Nephron (organoid): ENCODE results near the gene CEP83.

Experiments used
- H3K27ac Mint-ChIP-seq, 3 experiments: 2 replicates each; pipeline ENCODE4 v1.8.0; 2020; ENCODE audit warnings: mixed read lengths in 3 of 3, mild to moderate bottlenecking in 2 of 3, moderate library complexity in 1 of 3
- H3K27me3 Mint-ChIP-seq: 2 replicates; pipeline ENCODE4 v1.8.0; 2021; ENCODE audit warnings: low read depth, mild to moderate bottlenecking, moderate library complexity, mixed read lengths
- H3K36me3 Mint-ChIP-seq: 2 replicates; pipeline ENCODE4 v1.8.0; 2020; ENCODE audit warnings: low read depth, mixed read lengths
- H3K4me1 Mint-ChIP-seq: 2 replicates; pipeline ENCODE4 v1.8.0; 2020; ENCODE audit warnings: mixed read lengths
- H3K4me3 Mint-ChIP-seq, 3 experiments: 2 replicates each; pipeline ENCODE4 v1.8.0; 2020; ENCODE audit warnings: mild to moderate bottlenecking in 3 of 3, mixed read lengths in 3 of 3, moderate library complexity in 2 of 3
- H3K9me3 Mint-ChIP-seq: 2 replicates; pipeline ENCODE4 v1.8.0; 2020; ENCODE audit warnings: mixed read lengths
- CTCF ChIP-seq, 3 experiments: fragments of 200-600 bp; sonication (generic); IDR thresholded peaks; one replicate each; pipeline ENCODE4 v1.5.0; 2021; ENCODE audit warnings: antibody characterized with exemption in 3 of 3; ENCODE audit not compliant: unreplicated experiment in 3 of 3

CEP83 gene

GRCh38 chr12:94500831-94501567 is 41.3 kb upstream of the CEP83 start:
- Mint-ChIP-seq H3K27me3 (no peaks in the 10 kb centered on the region), H3K27ac (no peak overlapping the region), H3K4me1 (no peaks in the 10 kb centered on the region), H3K36me3 (no peaks in the 10 kb centered on the region), H3K9me3 (peaks cover 12% of the 10 kb centered on the region), H3K4me3 (no peak overlapping the region)
- TF ChIP-seq CTCF (IDR thresholded peaks at IDR 0.05; ENCODE audit: unreplicated experiment in 3 of 3) = no peak

DNA sequence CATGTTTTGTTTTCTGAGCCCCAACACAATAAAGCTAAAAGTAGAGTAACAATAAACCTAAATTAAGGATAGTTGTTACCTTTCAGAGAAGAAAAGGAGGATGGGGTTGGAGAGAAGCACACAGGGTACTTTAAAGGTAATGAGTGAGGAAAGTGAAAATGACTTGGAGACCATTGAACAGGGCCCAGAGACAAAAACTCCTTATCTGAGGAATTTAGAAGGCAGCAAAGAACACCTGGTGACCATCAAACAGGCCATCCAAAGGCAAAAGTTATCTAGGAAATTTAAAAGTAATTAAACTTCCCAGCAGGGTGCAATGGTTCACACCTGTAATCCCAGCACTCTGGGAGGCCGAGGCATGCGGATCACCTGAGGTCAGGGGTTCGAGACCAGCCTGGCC is 39.0 kb upstream of the CEP83 start:
- no peak overlapping the region for H3K27ac Mint-ChIP-seq
- H3K27me3 Mint-ChIP-seq = no peaks in the 10 kb centered on the region
- H3K4me1 Mint-ChIP-seq = peaks cover 6% of the 10 kb centered on the region
- H3K4me3 Mint-ChIP-seq = no peak overlapping the region
- TF ChIP-seq CTCF (IDR thresholded peaks at IDR 0.05; ENCODE audit: unreplicated experiment in 3 of 3) = no peak
- no peaks in the 10 kb centered on the region for H3K36me3 Mint-ChIP-seq
- H3K9me3 Mint-ChIP-seq = peaks cover 12% of the 10 kb centered on the region

GRCh38 chr12:94498073-94498472 is 38.4 kb upstream of the CEP83 start:
- H3K4me1 Mint-ChIP-seq = peaks cover 6% of the 10 kb centered on the region
- no peaks in the 10 kb centered on the region for H3K27me3 Mint-ChIP-seq
- H3K36me3 Mint-ChIP-seq = no peaks in the 10 kb centered on the region
- TF ChIP-seq CTCF (IDR thresholded peaks at IDR 0.05; ENCODE audit: unreplicated experiment in 3 of 3) = no peak
- H3K9me3 Mint-ChIP-seq = peaks cover 8% of the 10 kb centered on the region
- H3K27ac Mint-ChIP-seq = no peak overlapping the region
- H3K4me3 Mint-ChIP-seq = no peak overlapping the region

- peaks cover 6% of the 10 kb centered on the region for H3K4me1 Mint-ChIP-seq
- H3K36me3 Mint-ChIP-seq = no peaks in the 10 kb centered on the region
- H3K9me3 Mint-ChIP-seq = no peaks in the 10 kb centered on the region
- H3K27me3 Mint-ChIP-seq = no peaks in the 10 kb centered on the region
- no peak for TF ChIP-seq CTCF (IDR thresholded peaks at IDR 0.05; ENCODE audit: unreplicated experiment in 3 of 3)
- H3K4me3 Mint-ChIP-seq = no peak overlapping the region
- H3K27ac Mint-ChIP-seq = peak overlapping the region in 1 of 3 experiments; percentile 23
Observed at GRCh38 chr12:94495445-94496115, 35.9 kb upstream of the CEP83 start.

DNA sequence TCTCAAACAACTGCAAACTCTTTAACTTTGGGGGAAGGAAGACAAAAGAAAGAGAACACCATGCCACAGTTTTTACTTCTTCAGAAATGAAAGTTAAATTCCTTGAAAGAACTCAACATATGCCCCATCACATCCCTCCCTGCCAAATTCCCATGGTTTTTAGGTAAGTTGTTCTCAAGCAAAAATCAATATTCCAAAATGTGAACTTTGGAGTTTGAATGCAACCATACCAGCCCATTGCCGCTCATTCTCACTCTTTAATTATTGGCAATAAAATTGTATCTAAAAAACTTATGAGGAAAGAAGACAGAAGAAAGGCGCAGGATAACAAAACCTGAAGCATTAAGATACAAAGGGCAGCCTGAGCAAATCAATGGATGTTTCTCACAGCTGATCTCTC is 31.8 kb upstream of the CEP83 start:
- no peak overlapping the region for H3K27ac Mint-ChIP-seq
- peaks cover 18% of the 10 kb centered on the region for H3K4me1 Mint-ChIP-seq
- H3K9me3 Mint-ChIP-seq = no peaks in the 10 kb centered on the region
- no peak for TF ChIP-seq CTCF (IDR thresholded peaks at IDR 0.05; ENCODE audit: unreplicated experiment in 3 of 3)
- H3K36me3 Mint-ChIP-seq = no peaks in the 10 kb centered on the region
- H3K4me3 Mint-ChIP-seq = no peak overlapping the region
- no peaks in the 10 kb centered on the region for H3K27me3 Mint-ChIP-seq

GRCh38 chr12:94488463-94488862 is 28.8 kb upstream of the CEP83 start:
- Mint-ChIP-seq H3K36me3 (no peaks in the 10 kb centered on the region), H3K9me3 (no peaks in the 10 kb centered on the region), H3K4me3 (no peak overlapping the region), H3K27ac (no peak overlapping the region), H3K4me1 (peaks cover 12% of the 10 kb centered on the region), H3K27me3 (no peaks in the 10 kb centered on the region)
- TF ChIP-seq CTCF (IDR thresholded peaks at IDR 0.05; ENCODE audit: unreplicated experiment in 3 of 3) = no peak
